Suprapubic skin (tissue), 3 donors: Measurements from ENCODE around the gene ATP5PB.

Experiments used
- CTCF ChIP-seq, 2 donors: fragments of 200-600 bp in 1 of 2; fragments of 450-650 bp in 1 of 2; sonication (generic) in 1 of 2; IDR thresholded peaks; one replicate each; pipeline ENCODE4 v1.5.1; 2016 to 2019; ENCODE audit warnings: antibody characterized with exemption in 2 of 2, mild to moderate bottlenecking in 1 of 2, moderate library complexity in 1 of 2
- POLR2A ChIP-seq, 2 donors: fragments of 450-650 bp; IDR thresholded peaks; one replicate each; pipeline ENCODE4 v1.6.1; 2017; ENCODE audit warnings: antibody characterized with exemption in 2 of 2, mild to moderate bottlenecking in 2 of 2, moderate library complexity in 2 of 2

GRCh38 chr1:111503585-111504060 is 54.4 kb downstream of the ATP5PB start, which contains the start of the genes ADORA3 and TMIGD3:
- TF ChIP-seq CTCF (IDR thresholded peaks at IDR 0.05) (no peak), POLR2A (IDR thresholded peaks at IDR 0.05) (no peak)
